Measurements from ENCODE around the gene LYPD6.
A peak's percentile ranks its signal among the peaks of the same experiment; 100 is the strongest.
"Not testable (repeated sequence)": the region's sequence is repeated elsewhere in the genome, so short reads cannot be mapped to it uniquely, and the experiment has no call there.

Gene LYPD6

DNA sequence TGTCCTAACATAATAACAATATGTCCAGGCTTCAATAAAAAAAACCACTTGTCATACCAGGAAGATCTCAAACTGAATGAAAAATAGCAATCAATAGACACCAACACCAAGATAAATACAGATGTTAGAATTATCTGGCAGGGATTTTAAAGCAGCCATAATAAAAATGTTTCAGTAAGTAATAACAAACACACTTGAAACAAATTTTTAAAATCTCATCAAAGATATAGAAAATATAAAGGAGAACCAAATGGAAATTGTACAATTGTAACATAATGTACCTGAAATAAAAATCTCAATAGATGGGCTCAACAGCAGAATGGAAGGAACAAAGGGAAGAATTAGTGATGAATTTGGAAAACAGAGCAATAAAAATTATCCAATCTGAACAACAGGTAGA, 128.1 kb downstream of the LYPD6 start:
- DNase-seq, result no peak

GRCh38 chr2:149463328-149464002, 133.1 kb downstream of the LYPD6 start:
- no peak for DNase-seq

DNA sequence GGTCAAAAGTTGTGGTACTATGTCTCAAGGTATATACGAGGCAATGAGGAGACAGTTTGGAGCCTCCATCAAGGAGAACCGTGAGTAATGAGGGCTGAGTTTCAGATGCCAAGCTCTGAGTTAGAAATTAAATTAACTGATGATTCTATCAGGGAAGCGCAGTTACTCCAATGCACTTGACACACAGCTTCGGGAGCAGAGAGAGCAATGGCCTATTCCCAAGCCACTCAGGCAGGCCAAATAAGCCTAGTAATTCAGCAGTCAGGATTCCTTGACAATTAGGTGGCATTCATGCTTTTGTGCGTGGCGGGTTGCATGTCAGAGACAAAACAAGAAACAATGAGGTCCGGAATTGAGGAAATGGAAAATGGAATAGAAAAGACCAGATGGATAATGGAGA, 134.0 kb downstream of the LYPD6 start:
- DNase-seq, result no peak

- no peak for DNase-seq
Measured at GRCh38 chr2:149465873-149466272, 135.5 kb downstream of the LYPD6 start.

GRCh38 chr2:149466635-149467034, 136.2 kb downstream of the LYPD6 start:
- peak; percentile 73 for DNase-seq

GRCh38 chr2:149467436-149467835, 137.0 kb downstream of the LYPD6 start:
- peak; percentile 72 for DNase-seq

- no peak for DNase-seq
Measured at GRCh38 chr2:149468636-149469035, 138.2 kb downstream of the LYPD6 start.

GRCh38 chr2:149470046-149470445, 139.7 kb downstream of the LYPD6 start:
- DNase-seq, result no peak

DNA sequence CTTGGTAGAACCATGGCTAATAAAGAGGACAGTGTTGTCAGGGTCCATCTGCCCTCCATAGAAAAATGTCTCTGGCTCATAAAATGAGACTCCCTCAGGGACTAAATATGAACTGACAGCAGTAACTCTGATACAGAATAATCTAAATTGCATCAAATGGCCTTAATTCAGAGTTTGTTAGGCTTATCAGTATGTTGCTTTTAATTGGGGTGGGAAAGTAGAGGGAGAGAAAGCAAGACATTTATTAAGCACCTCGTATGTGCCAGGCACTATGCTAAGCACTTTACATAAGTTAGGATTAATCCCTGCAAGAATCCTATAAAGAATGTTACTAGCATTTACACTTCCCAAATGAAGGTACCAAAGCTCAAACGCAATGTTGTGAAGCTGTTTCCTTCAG, 142.0 kb downstream of the LYPD6 start:
- DNase-seq, result no peak

- no peak for DNase-seq
Measured at GRCh38 chr2:149473068-149473467, 142.7 kb downstream of the LYPD6 start.

- no peak for DNase-seq
Measured at GRCh38 chr2:149473521-149473920, 143.1 kb downstream of the LYPD6 start.

GRCh38 chr2:149483004-149483605, 152.7 kb downstream of the LYPD6 start:
- no peak for DNase-seq

- DNase-seq, result no peak
Measured at GRCh38 chr2:149486664-149487063, 156.3 kb downstream of the LYPD6 start.

GRCh38 chr2:149487189-149487588, 156.8 kb downstream of the LYPD6 start:
- DNase-seq, result no peak

DNA sequence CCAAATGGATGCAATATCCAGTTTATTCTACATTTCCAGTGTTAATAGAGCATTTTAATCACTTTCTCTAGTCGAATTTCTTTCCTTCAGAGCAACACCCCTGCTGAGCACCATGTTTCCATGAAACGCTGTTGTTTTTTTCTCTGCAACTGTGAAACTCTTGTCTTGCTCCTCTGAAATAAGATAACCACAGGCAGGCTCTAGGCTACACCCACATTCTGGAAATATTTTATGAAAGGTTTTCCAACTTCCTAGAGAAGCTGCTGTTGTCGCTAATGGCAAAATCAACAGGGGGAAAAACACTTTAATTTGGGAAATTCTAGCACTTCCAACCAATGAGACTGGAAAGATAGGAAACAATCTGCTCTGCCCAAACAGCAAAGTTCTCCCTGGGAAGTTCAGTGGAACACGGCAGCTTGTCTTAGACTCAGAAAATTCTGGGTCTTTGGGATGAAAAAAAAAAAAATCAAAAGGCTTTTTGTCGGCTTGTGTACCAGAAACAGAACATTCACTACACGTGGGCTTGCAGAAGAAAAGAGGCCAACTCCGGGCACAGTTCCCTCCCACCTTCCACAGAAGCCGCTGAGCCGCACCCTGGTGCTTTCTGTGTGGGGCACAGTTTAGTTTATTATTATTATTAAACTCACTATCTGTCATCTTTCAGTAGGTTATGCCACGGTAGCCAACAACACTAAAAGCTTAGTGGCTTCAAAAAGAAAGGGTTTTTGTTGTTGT, 158.5 kb downstream of the LYPD6 start:
- no peak for DNase-seq

GRCh38 chr2:149489452-149489851, 159.1 kb downstream of the LYPD6 start:
- no peak for DNase-seq

DNA sequence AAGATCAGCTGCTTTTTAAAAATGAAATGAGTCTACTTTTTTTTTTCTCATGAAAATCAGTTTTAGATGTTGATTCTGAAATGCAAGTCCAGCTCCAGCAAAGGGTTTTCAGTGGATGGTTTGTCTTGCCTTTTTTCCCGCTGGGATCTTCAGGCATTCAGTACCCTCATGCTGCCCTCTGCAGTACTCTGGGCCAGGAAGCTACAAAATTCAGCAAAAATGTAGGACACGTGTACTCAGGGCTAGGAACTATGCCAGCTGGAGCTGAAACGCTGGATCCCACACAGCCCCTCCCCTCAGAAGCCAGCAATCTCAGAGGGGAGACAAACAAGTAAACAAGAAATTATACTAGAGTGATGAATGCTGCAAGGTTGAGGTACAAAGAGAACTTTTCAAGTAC, 159.9 kb downstream of the LYPD6 start:
- DNase-seq, result peak; percentile 62

DNA sequence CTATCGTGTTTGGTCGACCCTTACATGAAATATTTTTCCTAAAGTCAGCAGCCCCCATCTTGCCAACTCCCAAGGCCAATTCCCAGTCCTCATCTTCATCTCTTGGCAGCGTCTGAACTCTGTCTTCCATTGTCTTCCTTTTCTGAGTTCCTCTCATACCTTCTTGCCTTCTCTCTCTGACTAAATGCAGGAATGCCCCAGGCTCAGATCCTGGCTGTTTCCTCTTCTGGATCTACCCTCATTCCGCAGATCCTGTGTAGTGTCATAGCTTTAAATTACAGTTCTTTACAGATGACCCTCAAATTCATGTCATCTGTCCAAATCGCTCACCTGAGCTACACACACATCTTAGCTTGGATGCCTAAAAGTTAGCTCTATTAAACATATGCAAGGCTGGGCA, 162.5 kb downstream of the LYPD6 start:
- DNase-seq, result no peak

GRCh38 chr2:149499204-149499603, 168.8 kb downstream of the LYPD6 start:
- DNase-seq, result not testable (repeated sequence)

DNA sequence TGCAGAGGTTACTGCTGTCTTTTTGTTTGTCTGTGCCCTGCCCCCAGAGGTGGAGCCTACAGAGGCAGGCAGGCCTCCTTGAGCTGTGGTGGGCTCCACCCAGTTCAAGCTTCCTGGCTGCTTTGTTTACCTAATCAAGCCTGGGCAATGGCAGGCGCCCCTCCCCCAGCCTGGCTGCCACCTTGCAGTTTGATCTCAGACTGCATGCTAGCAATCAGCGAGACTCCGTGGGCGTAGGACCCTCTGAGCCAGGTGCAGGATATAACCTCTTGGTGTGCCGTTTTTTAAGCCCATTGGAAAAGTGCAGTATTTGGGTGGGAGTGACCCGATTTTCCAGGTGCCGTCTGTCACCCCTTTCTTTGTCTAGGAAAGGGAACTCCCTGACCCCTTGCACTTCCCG, 176.4 kb downstream of the LYPD6 start:
- not testable (repeated sequence) for DNase-seq

- no peak for DNase-seq
Measured at GRCh38 chr2:149507974-149508373, 177.6 kb downstream of the LYPD6 start.

- no peak for DNase-seq
Measured at GRCh38 chr2:149513461-149513860, 183.1 kb downstream of the LYPD6 start.

Measured in fibroblast of skin of right quadriceps (primary cell).